Activated CD8-positive, alpha-beta T cell treated with anti-CD3 and anti-CD28 coated beads for 36 hours (primary cell): ENCODE results near the gene VWDE. TPM values are rescaled to one million over a fixed set of nuclear protein-coding genes. Genes with fewer than 3 reads are reported as not detected.
A peak's percentile ranks its signal among the peaks of the same experiment; 100 is the strongest.

ENCODE experiments used
- ATAC-seq: fragments of 200-7000 bp; cut with Tn5 transposase; one replicate; pipeline ENCODE4 v1.10.0; 2021; ENCODE audit warnings: mild to moderate bottlenecking, moderate library complexity
- CTCF ChIA-PET: fragments of 350-600 bp; sonication (Branson Sonifier 250); formaldehyde crosslinking; loops from one replicate; lab custom pipeline; 2021; ENCODE audit warnings: antibody characterized with exemption; lab: Charles Lee
- POLR2A ChIA-PET: fragments of 350-600 bp; sonication (Branson Sonifier 250); formaldehyde crosslinking; loops from one replicate; lab custom pipeline; 2021; ENCODE audit warnings: antibody characterized with exemption; lab: Charles Lee
- DNase-seq: peaks from one replicate; pipeline ENCODE4 v3.0.0-alpha.2; 2020
- H3K27ac Mint-ChIP-seq: one replicate; pipeline ENCODE4 v1.8.0; 2021; ENCODE audit warnings: mild to moderate bottlenecking, mixed read lengths
- H3K27me3 Mint-ChIP-seq: one replicate; pipeline ENCODE4 v1.8.0; 2021; ENCODE audit warnings: mixed read lengths
- H3K36me3 Mint-ChIP-seq: one replicate; pipeline ENCODE4 v1.8.0; 2021; ENCODE audit warnings: low read depth, mixed read lengths
- H3K4me1 Mint-ChIP-seq: one replicate; pipeline ENCODE4 v1.8.0; 2021; ENCODE audit warnings: low read depth, mixed read lengths
- H3K4me3 Mint-ChIP-seq: one replicate; pipeline ENCODE4 v1.8.0; 2021; ENCODE audit warnings: mild to moderate bottlenecking, moderate library complexity, mixed read lengths
- H3K9me3 Mint-ChIP-seq: one replicate; pipeline ENCODE4 v1.8.0; 2021; ENCODE audit warnings: mixed read lengths
- intact Hi-C: fragments of 100-400 bp; cut with micrococcal nuclease; formaldehyde crosslinking; loops from one replicate; pipeline ENCODE4 v1.10.0; 2022
- total RNA-seq, 2 experiments: library from RNA; stranded (reverse); gene quantifications; one replicate each; pipeline ENCODE4 v1.2.3, GENCODE V29; 2021
- TF ChIP-seq, protein P1 (sequence below): fragments of 200-600 bp; IDR thresholded peaks from one replicate; pipeline ENCODE4 v1.8.0; 2022; ENCODE audit warnings: antibody characterized with exemption, mild to moderate bottlenecking

Gene VWDE
- total RNA-seq, 2 experiments from 2014 or later: 1.4 to 1.7 TPM

DNA sequence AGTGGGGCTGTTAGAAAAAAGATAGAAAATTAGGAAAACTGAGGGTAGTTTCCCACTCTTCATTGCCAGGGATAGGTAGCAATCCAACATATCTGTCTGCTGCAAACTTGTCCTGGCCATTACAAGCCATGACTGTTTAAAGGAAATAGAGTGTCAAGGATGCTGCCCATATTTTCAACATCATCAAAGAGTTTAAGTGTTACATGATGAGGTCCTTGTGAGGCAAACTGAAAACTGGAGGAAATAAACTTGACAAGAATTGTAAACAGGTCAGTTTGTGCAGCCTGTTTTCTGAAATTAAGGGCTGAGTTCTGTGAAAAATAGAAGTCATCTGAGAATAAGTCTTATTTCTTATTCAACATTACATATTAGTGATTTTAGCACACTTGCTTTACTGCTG lies 78.0 kb downstream of the VWDE start:
- TF ChIP-seq, protein P1, sequence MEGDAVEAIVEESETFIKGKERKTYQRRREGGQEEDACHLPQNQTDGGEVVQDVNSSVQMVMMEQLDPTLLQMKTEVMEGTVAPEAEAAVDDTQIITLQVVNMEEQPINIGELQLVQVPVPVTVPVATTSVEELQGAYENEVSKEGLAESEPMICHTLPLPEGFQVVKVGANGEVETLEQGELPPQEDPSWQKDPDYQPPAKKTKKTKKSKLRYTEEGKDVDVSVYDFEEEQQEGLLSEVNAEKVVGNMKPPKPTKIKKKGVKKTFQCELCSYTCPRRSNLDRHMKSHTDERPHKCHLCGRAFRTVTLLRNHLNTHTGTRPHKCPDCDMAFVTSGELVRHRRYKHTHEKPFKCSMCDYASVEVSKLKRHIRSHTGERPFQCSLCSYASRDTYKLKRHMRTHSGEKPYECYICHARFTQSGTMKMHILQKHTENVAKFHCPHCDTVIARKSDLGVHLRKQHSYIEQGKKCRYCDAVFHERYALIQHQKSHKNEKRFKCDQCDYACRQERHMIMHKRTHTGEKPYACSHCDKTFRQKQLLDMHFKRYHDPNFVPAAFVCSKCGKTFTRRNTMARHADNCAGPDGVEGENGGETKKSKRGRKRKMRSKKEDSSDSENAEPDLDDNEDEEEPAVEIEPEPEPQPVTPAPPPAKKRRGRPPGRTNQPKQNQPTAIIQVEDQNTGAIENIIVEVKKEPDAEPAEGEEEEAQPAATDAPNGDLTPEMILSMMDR: no peak

DNA sequence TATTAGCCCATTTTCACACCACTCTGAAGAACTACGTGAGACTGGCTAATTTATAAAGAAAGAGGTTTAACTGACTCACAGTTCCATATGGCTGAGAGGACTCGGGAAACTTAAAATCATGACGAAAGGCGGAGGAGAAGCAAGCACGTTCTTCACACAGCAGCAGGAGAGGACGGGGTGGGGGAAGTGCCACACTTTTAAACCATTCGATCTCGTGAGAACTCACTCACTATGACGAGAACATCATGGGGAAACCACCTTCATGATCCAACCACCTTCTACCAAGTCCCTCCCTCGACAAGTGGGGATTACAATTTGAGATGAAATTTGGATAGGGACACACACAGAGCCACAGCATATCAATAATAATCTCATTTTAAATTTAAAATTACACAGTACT lies 80.2 kb downstream of the VWDE start:
- no peak for DNase-seq

More for the DNA sequence above, 78.0 kb downstream of the VWDE start:
- intact Hi-C loops: no loop called here
- ATAC-seq (no peak), DNase-seq (no peak)
- H3K4me3 Mint-ChIP-seq: no peak overlapping the region
- CTCF ChIA-PET: no interaction called here
- no peak overlapping the region for H3K27ac Mint-ChIP-seq
- H3K27me3 Mint-ChIP-seq: no peaks in the 10 kb centered on the region
- POLR2A ChIA-PET: no interaction called here
- H3K9me3 Mint-ChIP-seq: no peaks in the 10 kb centered on the region
- H3K4me1 Mint-ChIP-seq: no peaks in the 10 kb centered on the region
- no peaks in the 10 kb centered on the region for H3K36me3 Mint-ChIP-seq

DNA sequence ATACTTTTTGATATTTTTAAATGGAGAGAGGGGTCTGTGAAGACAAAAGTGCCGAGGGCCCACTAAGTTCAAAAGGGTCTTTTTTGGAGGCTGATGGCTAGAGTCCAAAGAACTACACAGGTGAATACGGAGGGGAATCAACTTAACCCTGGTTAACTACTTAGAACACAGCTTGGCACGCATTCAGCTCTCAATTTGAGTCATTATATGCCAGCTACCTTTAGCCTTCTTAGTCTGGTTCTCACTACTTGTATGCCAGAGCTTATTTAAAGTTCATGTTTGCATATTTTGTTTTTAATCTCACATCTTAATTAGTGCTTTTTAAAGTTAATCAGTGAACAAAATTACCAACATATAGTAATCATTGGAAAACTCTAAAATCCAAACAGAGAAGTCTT lies 80.8 kb downstream of the VWDE start:
- CTCF ChIA-PET: interaction anchor here (0.8 to 2.7 kb wide), 13 partner anchors 8 to 259 kb away, joined by 3 to 23 read pairs (median 3); partner anchors contain the start of gene TMEM106B
- H3K9me3 Mint-ChIP-seq: no peaks in the 10 kb centered on the region
- ATAC-seq (no peak), DNase-seq (no peak)
- intact Hi-C loops: loop anchor here (1.0 to 5.0 kb wide), 3 partner anchors 111 to 896 kb away; partner anchors contain the start of gene TMEM106B
- TF ChIP-seq, protein P1: no peak
- H3K27me3 Mint-ChIP-seq: no peaks in the 10 kb centered on the region
- no peaks in the 10 kb centered on the region for H3K4me1 Mint-ChIP-seq
- H3K36me3 Mint-ChIP-seq: no peaks in the 10 kb centered on the region
- no peak overlapping the region for H3K27ac Mint-ChIP-seq
- POLR2A ChIA-PET: no interaction called here
- no peak overlapping the region for H3K4me3 Mint-ChIP-seq

More for the DNA sequence above, 80.2 kb downstream of the VWDE start:
- no peaks in the 10 kb centered on the region for H3K36me3 Mint-ChIP-seq
- intact Hi-C loops: loop anchor here (5.0 kb wide), 2 partner anchors 111 to 896 kb away; partner anchors contain the start of gene TMEM106B
- H3K27ac Mint-ChIP-seq: no peak overlapping the region
- ATAC-seq: no peak
- no peaks in the 10 kb centered on the region for H3K9me3 Mint-ChIP-seq
- CTCF ChIA-PET: interaction anchor here (0.8 to 2.7 kb wide), 7 partner anchors 25 to 259 kb away, joined by 3 to 23 read pairs (median 6); partner anchors contain the start of gene TMEM106B
- no peaks in the 10 kb centered on the region for H3K4me1 Mint-ChIP-seq
- H3K27me3 Mint-ChIP-seq: no peaks in the 10 kb centered on the region
- POLR2A ChIA-PET: no interaction called here
- no peak overlapping the region for H3K4me3 Mint-ChIP-seq
- TF ChIP-seq, protein P1: no peak

DNA sequence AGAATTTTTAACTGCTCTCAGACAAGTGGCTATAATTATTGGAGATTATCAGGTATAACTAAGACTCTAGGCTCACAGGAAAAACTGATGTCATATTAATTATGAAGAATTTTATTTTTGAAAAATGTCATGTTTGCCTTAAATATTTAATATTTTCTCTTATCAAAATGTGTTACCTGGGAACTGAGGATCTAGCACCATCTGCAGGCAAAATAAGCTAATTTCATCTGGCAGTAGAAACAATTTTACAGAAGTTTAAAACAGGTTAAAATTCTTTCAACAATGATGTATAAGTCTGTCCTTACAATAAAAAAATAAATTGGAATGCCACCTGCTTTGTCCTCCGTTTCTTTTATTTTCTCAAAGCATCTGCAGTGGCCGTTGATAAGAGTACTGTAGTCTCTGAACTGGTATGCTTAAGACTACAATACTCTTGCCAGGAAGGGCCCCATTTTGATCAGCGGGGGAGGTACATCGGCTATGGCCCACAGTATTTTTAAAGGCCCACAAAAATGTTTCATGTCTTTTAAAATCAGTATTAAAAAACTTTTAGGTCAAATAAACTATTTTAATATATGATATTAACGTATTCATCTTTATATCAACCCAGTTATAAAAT lies 81.3 kb downstream of the VWDE start:
- DNase-seq (peak; percentile 13), ATAC-seq (no peak)
- Mint-ChIP-seq H3K27ac (no peak overlapping the region), H3K27me3 (no peaks in the 10 kb centered on the region), H3K4me3 (no peak overlapping the region), H3K4me1 (no peaks in the 10 kb centered on the region), H3K36me3 (no peaks in the 10 kb centered on the region), H3K9me3 (no peaks in the 10 kb centered on the region)
- ChIA-PET POLR2A (no interaction called here), CTCF (interaction anchor here (0.8 to 2.7 kb wide), 13 partner anchors 8 to 258 kb away, joined by 3 to 23 read pairs (median 3); partner anchors contain the start of gene TMEM106B)
- intact Hi-C loops: loop anchor here (1.0 to 5.0 kb wide), 3 partner anchors 110 to 895 kb away; partner anchors contain the start of gene TMEM106B
- TF ChIP-seq, protein P1: peak; percentile 85
